Smooth muscle cell (in vitro differentiated cells): ENCODE data around the gene MGME1. TPM values are rescaled to one million over a fixed set of nuclear protein-coding genes. Genes with fewer than 3 reads are reported as not detected.

ENCODE experiments used
- DNase-seq: peaks from one replicate; lab custom pipeline; 2025; ENCODE audit not compliant: unreplicated experiment; lab: John Stamatoyannopoulos, UW
- H2AFZ ChIP-seq: fragments of 200-600 bp; sonication (generic); 2 replicates; pipeline ENCODE4 v1.6.0; 2016; ENCODE audit warnings: antibody characterized with exemption, low read depth, mild to moderate bottlenecking
- H3F3A ChIP-seq: fragments of 200-600 bp; sonication (generic); 2 replicates; pipeline ENCODE4 v1.6.0; 2017; ENCODE audit warnings: antibody characterized with exemption, low read depth
- H3K27ac ChIP-seq: fragments of 200-600 bp; sonication (generic); 2 replicates; pipeline ENCODE4 v1.5.1; 2016; ENCODE audit warnings: low read depth, mild to moderate bottlenecking
- H3K27me3 ChIP-seq: fragments of 200-600 bp; sonication (generic); 2 replicates; pipeline ENCODE4 v1.6.1; 2016; ENCODE audit warnings: low read depth, mild to moderate bottlenecking
- H3K36me3 ChIP-seq: fragments of 200-600 bp; sonication (generic); 2 replicates; pipeline ENCODE4 v1.5.1; 2016; ENCODE audit warnings: low read depth
- H3K4me1 ChIP-seq: fragments of 200-600 bp; sonication (generic); 2 replicates; pipeline ENCODE4 v1.5.1; 2016; ENCODE audit warnings: low read depth
- H3K4me2 ChIP-seq: fragments of 200-600 bp; sonication (generic); 2 replicates; pipeline ENCODE4 v1.6.0; 2016; ENCODE audit warnings: mild to moderate bottlenecking
- H3K4me3 ChIP-seq: fragments of 200-600 bp; sonication (generic); 2 replicates; pipeline ENCODE4 v1.5.1; 2016; ENCODE audit warnings: mild to moderate bottlenecking
- H3K79me2 ChIP-seq: fragments of 200-600 bp; sonication (generic); 2 replicates; pipeline ENCODE4 v1.6.0; 2016; ENCODE audit warnings: low read depth, mild to moderate bottlenecking
- H3K9ac ChIP-seq: fragments of 200-600 bp; sonication (generic); 2 replicates; pipeline ENCODE4 v1.6.0; 2016; ENCODE audit warnings: low read depth
- H3K9me3 ChIP-seq: fragments of 200-600 bp; sonication (generic); replicated peaks from 2 replicates; pipeline ENCODE4 v1.5.1; 2016; ENCODE audit warnings: low read depth
- H4K20me1 ChIP-seq: fragments of 200-600 bp; sonication (generic); 2 replicates; pipeline ENCODE4 v1.6.0; 2016; ENCODE audit warnings: low read depth
- CTCF ChIP-seq: fragments of 200-600 bp; sonication (generic); IDR thresholded peaks from 2 replicates; pipeline ENCODE4 v1.5.1; 2017; ENCODE audit warnings: borderline replicate concordance, mild to moderate bottlenecking, antibody characterized with exemption; ENCODE audit not compliant: insufficient read depth, poor library complexity, severe bottlenecking
- WGBS: methylation state at CpG from one replicate; pipeline ENCODE4 v1.1.7; 2016; ENCODE audit warnings: low lambda C conversion rate; 5-methylcytosine and 5-hydroxymethylcytosine counted together
- polyA plus RNA-seq: library from polyadenylated mRNA; unstranded; fragments of >200 nt; fragmentation: Nextera tagmentation; extraction: Ambion mirVana; gene quantifications from 2 replicates; pipeline ENCODE4 v1.2.1, GENCODE V29; 2016
- total RNA-seq: library from RNA; depleted of rRNA; stranded (reverse); fragments of >200 nt; gene quantifications from 2 replicates; pipeline ENCODE4 v1.2.3, GENCODE V29; 2014

MGME1 gene
- total and polyA plus RNA-seq, 2 experiments from 2014 or later: 15.7 to 16.0 TPM

DNA sequence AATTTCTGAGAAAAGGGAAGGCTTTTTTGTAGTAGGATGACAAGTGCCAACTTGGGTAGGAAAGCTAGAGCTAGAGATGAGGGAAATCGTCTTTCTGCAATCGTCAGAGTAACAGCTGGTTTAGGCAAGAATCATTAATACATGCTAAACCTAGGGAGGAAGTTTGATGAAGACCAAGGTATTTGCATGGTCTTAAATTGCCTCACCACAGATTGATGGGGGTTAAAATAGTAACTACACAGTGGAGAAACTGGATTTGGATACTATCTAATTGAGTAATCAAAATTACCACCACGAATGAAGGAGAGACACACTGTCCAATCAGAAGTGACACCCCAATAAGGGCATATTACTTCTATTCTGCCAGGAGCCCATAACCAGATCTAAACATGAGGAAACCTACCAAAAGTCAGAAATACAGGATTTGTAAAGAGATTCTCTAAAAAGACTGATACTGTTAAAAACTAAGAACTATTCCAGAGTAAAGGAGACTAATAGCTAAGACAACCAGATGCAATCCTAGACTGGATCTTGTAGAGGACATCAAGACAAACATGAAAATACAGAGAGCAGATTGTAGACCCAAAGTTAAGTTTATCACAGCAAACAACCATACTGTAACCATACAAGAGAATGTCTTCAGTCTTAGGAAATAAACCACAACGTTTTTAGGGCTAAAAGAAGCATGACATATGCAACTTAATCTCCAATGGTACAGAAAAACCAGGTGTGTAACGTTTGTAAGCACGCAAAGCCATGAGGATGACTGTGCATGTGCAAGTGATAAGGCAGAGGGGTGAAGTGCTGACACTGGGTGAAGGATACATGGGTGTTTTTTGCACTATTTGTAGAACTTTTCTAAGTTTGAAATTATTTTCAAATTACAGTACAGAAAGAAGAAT lies 22.0 kb upstream of the MGME1 start:
- no peak overlapping the region for H3K27ac ChIP-seq
- no peak overlapping the region for H2AFZ ChIP-seq
- no peaks in the 10 kb centered on the region for H3K27me3 ChIP-seq
- no peaks in the 10 kb centered on the region for H3K9me3 ChIP-seq
- no peak for DNase-seq
- H4K20me1 ChIP-seq: peaks cover 65% of the 10 kb centered on the region
- H3K79me2 ChIP-seq: peaks cover 14% of the 10 kb centered on the region
- H3K9ac ChIP-seq: no peak overlapping the region
- H3K4me1 ChIP-seq: no peaks in the 10 kb centered on the region
- H3K36me3 ChIP-seq: peaks cover 64% of the 10 kb centered on the region
- no peak for TF ChIP-seq CTCF
- WGBS: 91% methylated on average over 6 of the region's 6 CpGs
- no peak overlapping the region for H3K4me2 ChIP-seq
- H3K4me3 ChIP-seq: no peak overlapping the region
- H3F3A ChIP-seq: peaks cover 31% of the 10 kb centered on the region

- Histone ChIP-seq H3K4me2 (no peak overlapping the region), H3K4me1 (no peaks in the 10 kb centered on the region), H3K27ac (no peak overlapping the region), H4K20me1 (peaks cover 68% of the 10 kb centered on the region), H3K36me3 (peaks cover 69% of the 10 kb centered on the region), H3K9me3 (no peaks in the 10 kb centered on the region), H3K27me3 (no peaks in the 10 kb centered on the region), H2AFZ (no peak overlapping the region), H3K4me3 (no peak overlapping the region), H3K79me2 (peaks cover 19% of the 10 kb centered on the region), H3K9ac (no peak overlapping the region), H3F3A (peaks cover 31% of the 10 kb centered on the region)
- TF ChIP-seq CTCF: no peak
- DNase-seq: no peak
- 93% methylated on average over 5 of the region's 5 CpGs for WGBS
These were observed 21.4 kb upstream of the MGME1 start for GRCh38 chr20:17947474-17947815.

- H2AFZ ChIP-seq: no peak overlapping the region
- WGBS: 98% methylated on average over 2 of the region's 2 CpGs
- H4K20me1 ChIP-seq: peaks cover 75% of the 10 kb centered on the region
- H3K27ac ChIP-seq: no peak overlapping the region
- peaks cover 31% of the 10 kb centered on the region for H3F3A ChIP-seq
- no peak overlapping the region for H3K9ac ChIP-seq
- H3K36me3 ChIP-seq: peaks cover 68% of the 10 kb centered on the region
- no peak overlapping the region for H3K4me3 ChIP-seq
- H3K79me2 ChIP-seq: peaks cover 29% of the 10 kb centered on the region
- H3K4me1 ChIP-seq: no peaks in the 10 kb centered on the region
- no peak overlapping the region for H3K4me2 ChIP-seq
- no peaks in the 10 kb centered on the region for H3K27me3 ChIP-seq
- DNase-seq: no peak
- no peaks in the 10 kb centered on the region for H3K9me3 ChIP-seq
- no peak for TF ChIP-seq CTCF
These were observed 20.4 kb upstream of the MGME1 start for GRCh38 chr20:17948442-17948841.

DNA sequence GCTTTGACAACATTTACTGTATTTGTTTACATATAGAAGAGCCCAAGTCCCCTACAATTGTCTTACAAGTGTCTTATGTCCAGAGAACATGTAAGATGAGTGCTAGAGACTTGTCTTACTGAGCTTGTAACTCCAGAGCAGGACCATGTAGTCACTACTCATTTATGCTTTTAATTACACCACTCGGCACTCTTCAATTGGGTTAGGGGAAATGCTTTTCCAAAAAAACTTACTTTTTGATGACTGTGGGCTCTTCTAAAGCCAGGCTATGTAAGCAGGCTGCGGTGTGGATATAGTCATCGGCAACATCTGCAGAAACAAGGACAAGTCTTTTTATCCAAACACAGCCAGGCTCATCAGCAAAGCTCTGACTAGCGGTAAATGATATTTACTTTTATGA lies 18.9 kb upstream of the MGME1 start:
- 94% methylated on average over 4 of the region's 4 CpGs for WGBS
- Histone ChIP-seq H3K27ac (no peak overlapping the region), H3K79me2 (peaks cover 44% of the 10 kb centered on the region), H4K20me1 (peaks cover 84% of the 10 kb centered on the region), H3K4me3 (no peak overlapping the region), H3K27me3 (no peaks in the 10 kb centered on the region), H3K9ac (no peak overlapping the region), H3K4me2 (no peak overlapping the region), H3F3A (peaks cover 31% of the 10 kb centered on the region), H3K4me1 (no peaks in the 10 kb centered on the region), H3K36me3 (peaks cover 59% of the 10 kb centered on the region), H3K9me3 (no peaks in the 10 kb centered on the region), H2AFZ (no peak overlapping the region)
- DNase-seq: no peak
- no peak for TF ChIP-seq CTCF
